CD4-positive, alpha-beta T cell (primary cell): ENCODE measurements around the gene C1QL4. TPM values are rescaled to one million over a fixed set of nuclear protein-coding genes. Genes with fewer than 3 reads are reported as not detected.

Source experiments
- ATAC-seq: fragments of 200-7000 bp; cut with Tn5 transposase; one replicate; pipeline ENCODE4 v1.10.0; 2022; ENCODE audit warnings: mild to moderate bottlenecking; ENCODE audit not compliant: poor library complexity
- CTCF ChIA-PET: fragments of 350-600 bp; sonication (Branson Sonifier 250); formaldehyde crosslinking; loops from one replicate; lab custom pipeline; 2021; ENCODE audit warnings: antibody characterized with exemption, inconsistent platforms; lab: Charles Lee
- POLR2A ChIA-PET: fragments of 350-600 bp; sonication (Branson Sonifier 250); formaldehyde crosslinking; loops from one replicate; lab custom pipeline; 2021; ENCODE audit warnings: antibody characterized with exemption, inconsistent platforms; lab: Charles Lee
- DNase-seq, 14 experiments: peaks; one replicate each; pipeline ENCODE4 v3.0.0-alpha.2; 2013 to 2020; ENCODE audit warnings: mixed read lengths in 2 of 14
- H3K27ac ChIP-seq, 2 donors: one replicate each; pipeline versions ENCODE4 v1.5.1 to v1.7.0; 2013; ENCODE audit warnings: low read length in 2 of 2, low read depth in 1 of 2, mild to moderate bottlenecking in 1 of 2
- H3K27me3 ChIP-seq, 2 experiments: 1 replicate in 1 of 2; 2 replicates in 1 of 2; pipeline versions ENCODE4 v1.6.1 to v1.7.0; 2013; ENCODE audit warnings: low read length in 2 of 2, control low read depth in 1 of 2, mild to moderate bottlenecking in 1 of 2, moderate library complexity in 1 of 2; ENCODE audit not compliant: insufficient read depth in 2 of 2, control insufficient read depth in 1 of 2
- H3K36me3 ChIP-seq: one replicate; pipeline ENCODE4 v1.6.1; 2013; ENCODE audit warnings: low read length, control low read depth; ENCODE audit not compliant: insufficient read depth
- H3K4me1 ChIP-seq: one replicate; pipeline ENCODE4 v1.6.1; 2013; ENCODE audit warnings: low read length, control low read depth; ENCODE audit not compliant: insufficient read depth
- H3K4me3 ChIP-seq: one replicate; pipeline ENCODE4 v1.5.1; 2013; ENCODE audit warnings: mild to moderate bottlenecking, low read length, moderate library complexity
- H3K9me3 ChIP-seq, 2 experiments: 1 replicate in 1 of 2; 2 replicates in 1 of 2; pipeline versions ENCODE4 v1.6.1 to v1.7.0; 2013; ENCODE audit warnings: low read length in 2 of 2, mild to moderate bottlenecking in 2 of 2, control low read depth in 1 of 2, moderate library complexity in 1 of 2; ENCODE audit not compliant: control insufficient read depth in 1 of 2, insufficient read depth in 1 of 2
- H3K27ac Mint-ChIP-seq: one replicate; pipeline ENCODE4 v1.8.0; 2020; ENCODE audit warnings: mixed read lengths
- H3K27me3 Mint-ChIP-seq: one replicate; pipeline ENCODE4 v1.8.0; 2021; ENCODE audit warnings: mixed read lengths
- H3K36me3 Mint-ChIP-seq: one replicate; pipeline ENCODE4 v1.8.0; 2021; ENCODE audit warnings: low read depth, mixed read lengths
- H3K4me1 Mint-ChIP-seq: one replicate; pipeline ENCODE4 v1.8.0; 2021; ENCODE audit warnings: low read depth, mixed read lengths
- H3K4me3 Mint-ChIP-seq: one replicate; pipeline ENCODE4 v1.8.0; 2020; ENCODE audit warnings: mild to moderate bottlenecking, mixed read lengths
- H3K9me3 Mint-ChIP-seq: one replicate; pipeline ENCODE4 v1.8.0; 2020; ENCODE audit warnings: mixed read lengths
- intact Hi-C, 2 experiments: fragments of 100-400 bp; cut with DNase I in 1 of 2; cut with micrococcal nuclease in 1 of 2; formaldehyde crosslinking; loops; one replicate each; pipeline versions ENCODE4 v1.15.1 to v1.9.0; 2023 to 2025; cut with DNase I, micrococcal nuclease
- total RNA-seq, 174 experiments: library from RNA in 2 of 174; stranded (reverse) in 2 of 174; gene quantifications; one replicate each; pipeline ENCODE4 v1.2.3 and lab custom pipeline; 2021 to 2026
- TF ChIP-seq, protein P1 (sequence below): fragments of 200-600 bp; IDR thresholded peaks from one replicate; pipeline ENCODE4 v1.8.0; 2022; ENCODE audit warnings: antibody characterized with exemption, mild to moderate bottlenecking

The C1QL4 gene
- total RNA-seq, 2 experiments from 2014 or later = not detected

DNA sequence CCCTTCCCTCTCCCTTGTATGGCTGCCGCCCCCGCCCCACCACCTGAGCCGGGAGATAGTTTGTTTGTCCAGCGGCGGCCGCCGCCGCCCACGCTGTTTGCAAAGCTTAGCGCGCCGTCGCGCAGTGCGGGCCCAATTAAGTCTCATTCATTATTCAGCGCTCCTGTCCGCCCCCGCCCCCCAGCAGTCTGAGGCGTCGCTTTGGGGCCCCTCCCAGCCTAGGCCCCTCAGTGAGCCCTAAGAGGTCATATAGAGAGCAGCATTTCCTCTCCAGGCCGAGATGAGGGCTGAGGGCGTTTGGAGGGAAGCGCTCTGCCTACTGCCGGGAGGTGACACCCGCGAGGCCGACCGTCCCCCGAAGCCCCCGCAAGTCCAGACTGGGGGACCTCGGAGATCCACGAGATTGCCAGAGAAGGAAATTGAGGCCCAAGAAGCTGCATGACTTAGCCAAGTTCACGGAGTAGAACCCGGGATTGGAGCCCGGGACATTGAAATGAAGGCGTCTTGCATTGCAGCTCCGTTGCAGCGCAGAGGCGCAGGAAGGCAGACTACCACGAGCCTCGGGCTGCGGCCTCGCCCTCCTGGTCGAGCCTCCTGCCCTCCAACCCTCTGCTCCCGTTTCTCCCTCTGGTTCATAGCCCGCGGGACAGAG, 9.8 kb upstream of the C1QL4 start, which contains the start of gene DNAJC22:
Gene DNAJC22 (plus strand): TSS at position 230 of the 652 bp plus-strand sequence. CDS start 1,985 bp downstream, outside the sequence.
- Mint-ChIP-seq H3K27ac (no peak within 1 kb of the TSS), H3K4me3 (peak within 1 kb of the TSS; percentile 83), H3K4me1 (peaks cover 42% of the 10 kb centered on the region), H3K9me3 (no peaks in the 10 kb centered on the region), H3K36me3 (no peaks in the 10 kb centered on the region), H3K27me3 (peaks cover 85% of the 10 kb centered on the region)
- POLR2A ChIA-PET = interaction anchor here (1.0 to 2.8 kb wide), 6 partner anchors 9 to 84 kb away, joined by 3 to 17 read pairs (median 6); partner anchors contain the start of genes C1QL4, SPATS2 and TROAP
- peaks cover 85 to 90% of the 10 kb centered on the region in 2 experiments for H3K27me3 ChIP-seq
- DNase-seq (peak in 4 of 14 experiments; percentile 40 to 57 (median 49)), ATAC-seq (peak; percentile 10)
- H3K4me1 ChIP-seq = peaks cover 65% of the 10 kb centered on the region
- TF ChIP-seq, protein P1, sequence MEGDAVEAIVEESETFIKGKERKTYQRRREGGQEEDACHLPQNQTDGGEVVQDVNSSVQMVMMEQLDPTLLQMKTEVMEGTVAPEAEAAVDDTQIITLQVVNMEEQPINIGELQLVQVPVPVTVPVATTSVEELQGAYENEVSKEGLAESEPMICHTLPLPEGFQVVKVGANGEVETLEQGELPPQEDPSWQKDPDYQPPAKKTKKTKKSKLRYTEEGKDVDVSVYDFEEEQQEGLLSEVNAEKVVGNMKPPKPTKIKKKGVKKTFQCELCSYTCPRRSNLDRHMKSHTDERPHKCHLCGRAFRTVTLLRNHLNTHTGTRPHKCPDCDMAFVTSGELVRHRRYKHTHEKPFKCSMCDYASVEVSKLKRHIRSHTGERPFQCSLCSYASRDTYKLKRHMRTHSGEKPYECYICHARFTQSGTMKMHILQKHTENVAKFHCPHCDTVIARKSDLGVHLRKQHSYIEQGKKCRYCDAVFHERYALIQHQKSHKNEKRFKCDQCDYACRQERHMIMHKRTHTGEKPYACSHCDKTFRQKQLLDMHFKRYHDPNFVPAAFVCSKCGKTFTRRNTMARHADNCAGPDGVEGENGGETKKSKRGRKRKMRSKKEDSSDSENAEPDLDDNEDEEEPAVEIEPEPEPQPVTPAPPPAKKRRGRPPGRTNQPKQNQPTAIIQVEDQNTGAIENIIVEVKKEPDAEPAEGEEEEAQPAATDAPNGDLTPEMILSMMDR = no peak
- peak within 1 kb of the TSS; percentile 53 for H3K4me3 ChIP-seq
- H3K36me3 ChIP-seq = no peaks in the 10 kb centered on the region
- no peak within 1 kb of the TSS for H3K27ac ChIP-seq
- H3K9me3 ChIP-seq = peaks cover 0 to 20% of the 10 kb centered on the region in 2 experiments
- CTCF ChIA-PET = interaction anchor here (0.7 to 2.5 kb wide), 15 partner anchors 7 to 277 kb away, joined by 3 to 47 read pairs (median 6); partner anchors contain the start of genes C1QL4, PRPF40B, SPATS2 and TROAP
- intact Hi-C loops = loop anchor here (1.0 kb wide), 1 partner anchor 58 kb away; no protein-coding TSS in a partner anchor

DNA sequence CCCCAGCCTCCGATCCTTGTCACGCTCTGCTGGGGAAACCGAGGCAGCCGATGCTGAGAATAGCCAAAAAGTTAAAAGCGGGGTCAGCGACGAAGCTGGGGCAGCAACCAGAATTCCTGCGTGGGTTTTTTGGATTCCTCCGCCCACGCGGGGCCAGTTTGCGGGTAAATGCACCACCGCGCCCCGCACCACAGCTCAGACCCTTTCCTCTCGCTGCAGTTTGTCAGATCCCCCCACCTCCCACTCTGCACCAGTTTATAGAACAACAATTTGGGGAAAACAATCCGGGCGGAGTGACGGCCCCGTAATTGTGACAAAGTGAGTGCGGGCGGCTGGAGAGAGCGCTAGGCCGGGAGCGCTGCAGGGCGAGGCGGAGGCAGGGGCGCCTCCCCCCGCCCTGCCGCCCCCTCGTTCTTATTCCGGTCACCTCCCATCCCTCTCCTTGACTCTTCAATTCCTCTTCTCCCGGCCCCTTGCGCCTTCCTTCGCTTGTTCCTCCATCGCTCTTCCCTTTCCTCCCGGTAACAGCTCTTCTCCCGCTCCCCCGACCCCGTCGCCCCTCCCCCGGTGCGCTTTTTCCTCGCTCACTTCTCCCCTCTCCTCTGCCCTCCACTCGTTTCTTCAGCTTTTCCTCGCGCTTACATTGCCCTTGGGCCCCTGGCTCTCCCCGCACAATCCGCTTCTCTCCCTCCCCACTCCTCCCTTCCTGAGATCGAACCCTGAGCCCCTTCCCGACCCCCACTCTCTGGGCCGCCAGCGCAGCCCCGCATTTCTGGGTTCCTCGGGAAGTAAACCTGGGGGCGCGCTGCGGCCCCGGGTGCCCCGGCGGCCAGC, 9.1 kb upstream of the C1QL4 start:
- intact Hi-C loops = no loop called here
- H3K4me1 Mint-ChIP-seq = peaks cover 46% of the 10 kb centered on the region
- no peaks in the 10 kb centered on the region for H3K9me3 Mint-ChIP-seq
- peak in 1 of 14 experiments; percentile 24 for DNase-seq
- peaks cover 86 to 94% of the 10 kb centered on the region in 2 experiments for H3K27me3 ChIP-seq
- peaks cover 68% of the 10 kb centered on the region for H3K4me1 ChIP-seq
- no peaks in the 10 kb centered on the region for H3K36me3 Mint-ChIP-seq
- TF ChIP-seq, protein P1 = no peak
- CTCF ChIA-PET = interaction anchor here (2.1 to 2.5 kb wide), 4 partner anchors 12 to 58 kb away, joined by 28 to 47 read pairs (median 38); partner anchors contain the start of gene SPATS2
- H3K4me3 ChIP-seq = peak overlapping the region; percentile 53
- no peaks in the 10 kb centered on the region for H3K36me3 ChIP-seq
- peaks cover 86% of the 10 kb centered on the region for H3K27me3 Mint-ChIP-seq
- no peak overlapping the region for H3K27ac ChIP-seq
- ATAC-seq = no peak
- H3K27ac Mint-ChIP-seq = no peak overlapping the region
- peaks cover 0 to 20% of the 10 kb centered on the region in 2 experiments for H3K9me3 ChIP-seq
- POLR2A ChIA-PET = interaction anchor here (1.0 to 2.8 kb wide), 5 partner anchors 8 to 83 kb away, joined by 3 to 17 read pairs (median 7); partner anchors contain the start of genes C1QL4, SPATS2 and TROAP
- peak overlapping the region; percentile 83 for H3K4me3 Mint-ChIP-seq
